HFF-Myc (cell line): ENCODE measurements around the gene C1orf74.

Experiments
- DNase-seq: peaks from one replicate; pipeline ENCODE4 v3.0.0-alpha.2; 2011; ENCODE audit warnings: low read depth; ENCODE audit errors: extremely low read depth
- H3K4me3 ChIP-seq: replicated peaks from 2 replicates; pipeline ENCODE4 v1.5.1; 2011; ENCODE audit warnings: low read depth, mild to moderate bottlenecking, control low read depth, low read length
- CTCF ChIP-seq: IDR thresholded peaks from 2 replicates; pipeline ENCODE4 v1.5.1; 2012; ENCODE audit warnings: mild to moderate bottlenecking, low read depth, low read length, control low read depth; ENCODE audit errors: missing control alignments

The C1orf74 gene

GRCh38 chr1:209785592-209785991 lies 1.2 kb upstream of the C1orf74 start:
- H3K4me3 ChIP-seq: no peak overlapping the region
- no peak for DNase-seq
- TF ChIP-seq CTCF: no peak

- H3K4me3 ChIP-seq: peak overlapping the region; percentile 91
- TF ChIP-seq CTCF: no peak
- no peak for DNase-seq
These were observed 973 bp downstream of the C1orf74 start for GRCh38 chr1:209783386-209783785.

GRCh38 chr1:209780268-209780667 lies 4.1 kb downstream of the C1orf74 start:
- no peak for DNase-seq
- no peak overlapping the region for H3K4me3 ChIP-seq
- TF ChIP-seq CTCF: no peak

- no peak for DNase-seq
- H3K4me3 ChIP-seq: no peak overlapping the region
- no peak for TF ChIP-seq CTCF
These were observed 6.3 kb downstream of the C1orf74 start for GRCh38 chr1:209778102-209778501.

GRCh38 chr1:209777587-209777986 lies 6.8 kb downstream of the C1orf74 start:
- TF ChIP-seq CTCF: no peak
- no peak for DNase-seq
- no peak overlapping the region for H3K4me3 ChIP-seq

GRCh38 chr1:209775678-209776077 lies 8.7 kb downstream of the C1orf74 start:
- TF ChIP-seq CTCF: no peak
- no peak overlapping the region for H3K4me3 ChIP-seq
- no peak for DNase-seq

GRCh38 chr1:209774592-209774991 lies 9.8 kb downstream of the C1orf74 start:
- no peak overlapping the region for H3K4me3 ChIP-seq
- DNase-seq: no peak
- TF ChIP-seq CTCF: no peak
